CD4-positive, alpha-beta memory T cell (primary cell): ENCODE results near the gene NOS1AP. TPM values are rescaled to one million over a fixed set of nuclear protein-coding genes. Genes with fewer than 3 reads are reported as not detected.

Experiments
- CTCF ChIA-PET: fragments of 350-600 bp; sonication (Branson Sonifier 250); formaldehyde crosslinking; loops from one replicate; lab custom pipeline; 2021; ENCODE audit warnings: inconsistent platforms; ENCODE audit not compliant: partially characterized antibody; lab: Charles Lee
- POLR2A ChIA-PET: fragments of 350-600 bp; sonication (Branson Sonifier 250); formaldehyde crosslinking; loops from one replicate; lab custom pipeline; 2021; ENCODE audit not compliant: partially characterized antibody; lab: Charles Lee
- DNase-seq, 5 donors: peaks; one replicate each; pipeline versions ENCODE4 v3.0.0 to v3.0.0-alpha.2; 2020 to 2022; ENCODE audit warnings: mixed read lengths in 1 of 5
- H3K27ac ChIP-seq: one replicate; pipeline ENCODE4 v1.7.0; 2013; ENCODE audit warnings: low read depth, low read length
- H3K27me3 ChIP-seq: 2 replicates; pipeline ENCODE4 v1.7.0; 2013; ENCODE audit warnings: mild to moderate bottlenecking, low read length, moderate library complexity; ENCODE audit not compliant: insufficient read depth
- H3K36me3 ChIP-seq: 2 replicates; pipeline ENCODE4 v1.7.0; 2013; ENCODE audit warnings: mild to moderate bottlenecking, low read length, moderate library complexity; ENCODE audit not compliant: insufficient read depth
- H3K4me1 ChIP-seq: 2 replicates; pipeline ENCODE4 v1.7.0; 2013; ENCODE audit warnings: mild to moderate bottlenecking, low read length, moderate library complexity; ENCODE audit not compliant: insufficient read depth
- H3K4me3 ChIP-seq, 2 donors: one replicate each; pipeline ENCODE4 v1.7.0; 2013; ENCODE audit warnings: low read length in 2 of 2, mild to moderate bottlenecking in 1 of 2
- H3K9me3 ChIP-seq, 2 donors: one replicate each; pipeline ENCODE4 v1.7.0; 2013; ENCODE audit warnings: low read length in 2 of 2, control low read depth in 1 of 2; ENCODE audit not compliant: control insufficient read depth in 1 of 2
- H3K27ac Mint-ChIP-seq, 7 donors: one replicate each; pipeline ENCODE4 v1.8.0; 2020 to 2021; ENCODE audit warnings: mixed read lengths in 7 of 7, mild to moderate bottlenecking in 6 of 7, inconsistent platforms in 3 of 7, moderate library complexity in 3 of 7
- H3K27me3 Mint-ChIP-seq, 2 donors: one replicate each; pipeline ENCODE4 v1.8.0; 2020 to 2021; ENCODE audit warnings: mixed read lengths in 2 of 2
- H3K36me3 Mint-ChIP-seq, 2 donors: one replicate each; pipeline ENCODE4 v1.8.0; 2020 to 2021; ENCODE audit warnings: mixed read lengths in 2 of 2, inconsistent platforms in 1 of 2, mild to moderate bottlenecking in 1 of 2
- H3K4me1 Mint-ChIP-seq, 4 donors: one replicate each; pipeline ENCODE4 v1.8.0; 2020 to 2021; ENCODE audit warnings: mixed read lengths in 4 of 4, mild to moderate bottlenecking in 1 of 4
- H3K4me3 Mint-ChIP-seq, 8 donors: one replicate each; pipeline ENCODE4 v1.8.0; 2020 to 2021; ENCODE audit warnings: mixed read lengths in 8 of 8, mild to moderate bottlenecking in 7 of 8, moderate library complexity in 6 of 8, inconsistent platforms in 3 of 8
- H3K9me3 Mint-ChIP-seq, 8 donors: one replicate each; pipeline ENCODE4 v1.8.0; 2020 to 2021; ENCODE audit warnings: mixed read lengths in 8 of 8, mild to moderate bottlenecking in 5 of 8, inconsistent platforms in 3 of 8, moderate library complexity in 1 of 8
- intact Hi-C: fragments of 100-400 bp; cut with micrococcal nuclease; formaldehyde crosslinking; loops from one replicate; pipeline ENCODE4 v1.15.1; 2023
- polyA plus RNA-seq, 2 donors: library from polyadenylated mRNA; unstranded; fragments of 300-500 nt; fragmentation: Illumina TruSeq; gene quantifications; one replicate each; pipeline ENCODE4 v1.2.3, GENCODE V29; 2021
- total RNA-seq, 2 experiments: library from RNA; stranded (reverse); gene quantifications; one replicate each; pipeline ENCODE4 v1.2.3, GENCODE V29; 2021

NOS1AP gene
- total and polyA plus RNA-seq, 4 experiments from 2014 or later = not detected

- Histone ChIP-seq H3K36me3 (no peaks in the 10 kb centered on the region), H3K9me3 (no peaks in the 10 kb centered on the region), H3K27me3 (peaks cover 5% of the 10 kb centered on the region), H3K27ac (no peak overlapping the region), H3K4me3 (no peak overlapping the region), H3K4me1 (no peaks in the 10 kb centered on the region)
- no peaks in the 10 kb centered on the region for H3K36me3 Mint-ChIP-seq
- H3K4me3 Mint-ChIP-seq = no peak overlapping the region
- ChIA-PET CTCF (no interaction called here), POLR2A (no interaction called here)
- peaks cover 0 to 8% (median 0%) of the 10 kb centered on the region in 8 donors for H3K9me3 Mint-ChIP-seq
- peak in 3 of 5 donors; percentile 19 to 33 (median 26) for DNase-seq
- intact Hi-C loops = no loop called here
- peaks cover 0 to 3% (median under 1%) of the 10 kb centered on the region in 4 donors for H3K4me1 Mint-ChIP-seq
- H3K27me3 Mint-ChIP-seq = peaks cover 3 to 10% of the 10 kb centered on the region in 2 donors
- H3K27ac Mint-ChIP-seq = peak overlapping the region in 1 of 7 donors; percentile 4
These were observed 82.7 kb downstream of the NOS1AP start for GRCh38 chr1:162151900-162152829.

- H3K9me3 ChIP-seq = no peaks in the 10 kb centered on the region
- Mint-ChIP-seq H3K9me3 (peaks cover 0 to 8% (median 0%) of the 10 kb centered on the region in 8 donors), H3K27me3 (peaks cover 1 to 10% of the 10 kb centered on the region in 2 donors), H3K27ac (no peak overlapping the region), H3K4me3 (no peak overlapping the region), H3K4me1 (peaks cover 0 to 3% (median under 1%) of the 10 kb centered on the region in 4 donors), H3K36me3 (no peaks in the 10 kb centered on the region)
- intact Hi-C loops = no loop called here
- H3K4me3 ChIP-seq = no peak overlapping the region
- no peaks in the 10 kb centered on the region for H3K4me1 ChIP-seq
- no peak for DNase-seq
- H3K36me3 ChIP-seq = no peaks in the 10 kb centered on the region
- ChIA-PET CTCF (no interaction called here), POLR2A (no interaction called here)
- no peak overlapping the region for H3K27ac ChIP-seq
- H3K27me3 ChIP-seq = peaks cover 5% of the 10 kb centered on the region
These were observed 83.9 kb downstream of the NOS1AP start for GRCh38 chr1:162153374-162153773.

GRCh38 chr1:162157469-162157868, 88.0 kb downstream of the NOS1AP start:
- H3K27ac ChIP-seq = no peak overlapping the region
- DNase-seq = no peak
- Mint-ChIP-seq H3K27ac (no peak overlapping the region), H3K4me1 (no peaks in the 10 kb centered on the region), H3K9me3 (no peaks in the 10 kb centered on the region), H3K36me3 (no peaks in the 10 kb centered on the region), H3K27me3 (peaks cover 2 to 3% of the 10 kb centered on the region in 2 donors), H3K4me3 (no peak overlapping the region)
- ChIA-PET POLR2A (no interaction called here), CTCF (no interaction called here)
- H3K27me3 ChIP-seq = no peaks in the 10 kb centered on the region
- H3K4me1 ChIP-seq = no peaks in the 10 kb centered on the region
- intact Hi-C loops = no loop called here
- no peak overlapping the region for H3K4me3 ChIP-seq
- H3K9me3 ChIP-seq = no peaks in the 10 kb centered on the region
- no peaks in the 10 kb centered on the region for H3K36me3 ChIP-seq

- DNase-seq = no peak
- Mint-ChIP-seq H3K4me1 (no peaks in the 10 kb centered on the region), H3K4me3 (no peak overlapping the region), H3K36me3 (no peaks in the 10 kb centered on the region), H3K9me3 (no peaks in the 10 kb centered on the region), H3K27ac (no peak overlapping the region), H3K27me3 (peaks cover 2 to 10% of the 10 kb centered on the region in 2 donors)
- CTCF ChIA-PET = no interaction called here
- POLR2A ChIA-PET = no interaction called here
- Histone ChIP-seq H3K27ac (no peak overlapping the region), H3K36me3 (no peaks in the 10 kb centered on the region), H3K4me3 (no peak overlapping the region), H3K9me3 (no peaks in the 10 kb centered on the region), H3K27me3 (no peaks in the 10 kb centered on the region), H3K4me1 (no peaks in the 10 kb centered on the region)
- intact Hi-C loops = no loop called here
These were observed 89.3 kb downstream of the NOS1AP start for GRCh38 chr1:162158624-162159271.

- Histone ChIP-seq H3K27ac (no peak overlapping the region), H3K4me1 (no peaks in the 10 kb centered on the region), H3K27me3 (no peaks in the 10 kb centered on the region), H3K36me3 (no peaks in the 10 kb centered on the region), H3K4me3 (no peak overlapping the region), H3K9me3 (no peaks in the 10 kb centered on the region)
- no peak overlapping the region for H3K4me3 Mint-ChIP-seq
- no peaks in the 10 kb centered on the region for H3K36me3 Mint-ChIP-seq
- no peaks in the 10 kb centered on the region for H3K4me1 Mint-ChIP-seq
- CTCF ChIA-PET = no interaction called here
- POLR2A ChIA-PET = no interaction called here
- peaks cover 2 to 10% of the 10 kb centered on the region in 2 donors for H3K27me3 Mint-ChIP-seq
- no peak overlapping the region for H3K27ac Mint-ChIP-seq
- no peaks in the 10 kb centered on the region for H3K9me3 Mint-ChIP-seq
- no peak for DNase-seq
- intact Hi-C loops = no loop called here
These were observed 90.0 kb downstream of the NOS1AP start for GRCh38 chr1:162159515-162159914.

GRCh38 chr1:162161916-162162550, 92.5 kb downstream of the NOS1AP start:
- ChIA-PET POLR2A (no interaction called here), CTCF (no interaction called here)
- H3K9me3 Mint-ChIP-seq = no peaks in the 10 kb centered on the region
- no peak overlapping the region for H3K27ac Mint-ChIP-seq
- Histone ChIP-seq H3K9me3 (no peaks in the 10 kb centered on the region), H3K27ac (no peak overlapping the region), H3K36me3 (no peaks in the 10 kb centered on the region), H3K4me1 (no peaks in the 10 kb centered on the region), H3K4me3 (no peak overlapping the region), H3K27me3 (no peaks in the 10 kb centered on the region)
- no peaks in the 10 kb centered on the region for H3K4me1 Mint-ChIP-seq
- H3K27me3 Mint-ChIP-seq = peaks cover 11 to 15% of the 10 kb centered on the region in 2 donors
- DNase-seq = no peak
- H3K36me3 Mint-ChIP-seq = no peaks in the 10 kb centered on the region
- intact Hi-C loops = no loop called here
- no peak overlapping the region for H3K4me3 Mint-ChIP-seq

GRCh38 chr1:162165528-162165927, 96.0 kb downstream of the NOS1AP start:
- no peaks in the 10 kb centered on the region for H3K9me3 ChIP-seq
- H3K4me3 ChIP-seq = no peak overlapping the region
- Mint-ChIP-seq H3K9me3 (no peaks in the 10 kb centered on the region), H3K27me3 (peaks cover 20 to 22% of the 10 kb centered on the region in 2 donors), H3K27ac (no peak overlapping the region), H3K36me3 (no peaks in the 10 kb centered on the region), H3K4me3 (no peak overlapping the region), H3K4me1 (no peaks in the 10 kb centered on the region)
- DNase-seq = no peak
- intact Hi-C loops = no loop called here
- CTCF ChIA-PET = no interaction called here
- H3K36me3 ChIP-seq = no peaks in the 10 kb centered on the region
- no peaks in the 10 kb centered on the region for H3K27me3 ChIP-seq
- POLR2A ChIA-PET = no interaction called here
- no peaks in the 10 kb centered on the region for H3K4me1 ChIP-seq
- no peak overlapping the region for H3K27ac ChIP-seq
